ENCODE data around the gene DLGAP4.

The DLGAP4 gene

GRCh38 chr20:36361406-36361805, 55.3 kb downstream of the DLGAP4 start:
- DNase-seq (ENCODE audit: extremely low spot score) = no peak
- TF ChIP-seq CTCF (IDR thresholded peaks at IDR 0.05; ENCODE audit: control extremely low read depth, extremely low read depth, low read depth, missing control alignments) = no peak
- ChIA-PET CTCF (interaction anchor here (1.1 to 2.1 kb wide), 2 partner anchors 10 to 78 kb away, joined by 4 read pairs; no protein-coding TSS in a partner anchor), POLR2A (no interaction called here)

GRCh38 chr20:36362261-36362660, 56.1 kb downstream of the DLGAP4 start:
- no peak for DNase-seq (ENCODE audit: extremely low spot score)
- TF ChIP-seq CTCF (IDR thresholded peaks at IDR 0.05; ENCODE audit: control extremely low read depth, extremely low read depth, low read depth, missing control alignments) = no peak
- POLR2A ChIA-PET = no interaction called here
- CTCF ChIA-PET = interaction anchor here (1.2 to 1.3 kb wide), 2 partner anchors 12 to 13 kb away, joined by 3 read pairs; no protein-coding TSS in a partner anchor

GRCh38 chr20:36362978-36363713, 57.0 kb downstream of the DLGAP4 start:
- TF ChIP-seq CTCF (IDR thresholded peaks at IDR 0.05; ENCODE audit: control extremely low read depth, extremely low read depth, low read depth, missing control alignments) = no peak
- DNase-seq (ENCODE audit: extremely low spot score) = no peak
- POLR2A ChIA-PET = no interaction called here
- CTCF ChIA-PET = interaction anchor here (1.2 to 1.3 kb wide), 2 partner anchors 12 to 13 kb away, joined by 3 read pairs; no protein-coding TSS in a partner anchor

GRCh38 chr20:36364506-36364905, 58.4 kb downstream of the DLGAP4 start:
- ChIA-PET CTCF (no interaction called here), POLR2A (no interaction called here)
- TF ChIP-seq CTCF (IDR thresholded peaks at IDR 0.05; ENCODE audit: control extremely low read depth, extremely low read depth, low read depth, missing control alignments) = no peak
- DNase-seq (ENCODE audit: extremely low spot score) = no peak

GRCh38 chr20:36366623-36367369, 60.7 kb downstream of the DLGAP4 start:
- DNase-seq (ENCODE audit: extremely low spot score) = no peak
- TF ChIP-seq CTCF (IDR thresholded peaks at IDR 0.05; ENCODE audit: control extremely low read depth, extremely low read depth, low read depth, missing control alignments) = no peak
- CTCF ChIA-PET = no interaction called here
- POLR2A ChIA-PET = no interaction called here

GRCh38 chr20:36367370-36367745, 61.2 kb downstream of the DLGAP4 start:
- CTCF ChIA-PET = no interaction called here
- no peak for DNase-seq (ENCODE audit: extremely low spot score)
- POLR2A ChIA-PET = no interaction called here
- TF ChIP-seq CTCF (IDR thresholded peaks at IDR 0.05; ENCODE audit: control extremely low read depth, extremely low read depth, low read depth, missing control alignments) = no peak
